OCI-LY7 (cell line): ENCODE data around the gene MARCHF9. TPM values are rescaled to one million over a fixed set of nuclear protein-coding genes. Genes with fewer than 3 reads are reported as not detected.
A peak's percentile ranks its signal among the peaks of the same experiment; 100 is the strongest.

Experiments used
- BruUV-seq: library from RNA; stranded (reverse); fragments of 400-500 nt; replicated peaks from 2 replicates; lab custom pipeline; 2021; lab: Mats Ljungman, UMichigan
- CTCF ChIA-PET: fragments of 300-600 bp; sonication (Branson Sonifier 250); formaldehyde crosslinking; loops from one replicate; lab custom pipeline; 2022; ENCODE audit warnings: antibody characterized with exemption; ENCODE audit not compliant: unreplicated experiment; lab: Charles Lee
- POLR2A ChIA-PET: fragments of 300-600 bp; sonication (Branson Sonifier 250); formaldehyde crosslinking; loops from one replicate; lab custom pipeline; 2022; ENCODE audit warnings: antibody characterized with exemption; lab: Charles Lee
- DNase-seq: peaks from one replicate; pipeline ENCODE4 v3.0.0-alpha.2; 2015; ENCODE audit warnings: low spot score
- H2AFZ ChIP-seq: fragments of 200-600 bp; sonication (generic), shearing (Covaris generic); 2 replicates; pipeline ENCODE4 v1.6.1; 2014; ENCODE audit warnings: mild to moderate bottlenecking, antibody characterized with exemption, low read length, moderate library complexity
- H3K27ac ChIP-seq: fragments of 200-600 bp; sonication (generic); 2 replicates; pipeline ENCODE4 v1.5.1; 2014; ENCODE audit warnings: mixed run types, low read depth, mild to moderate bottlenecking, moderate library complexity, low read length, inconsistent platforms; ENCODE audit not compliant: poor library complexity, severe bottlenecking
- H3K36me3 ChIP-seq: fragments of 200-600 bp; sonication (generic); 2 replicates; pipeline ENCODE4 v1.6.1; 2014; ENCODE audit warnings: mild to moderate bottlenecking, antibody characterized with exemption, low read length, moderate library complexity, mixed read lengths; ENCODE audit not compliant: insufficient read depth
- H3K4me1 ChIP-seq: fragments of 200-600 bp; sonication (generic); 2 replicates; pipeline ENCODE4 v1.5.1; 2014; ENCODE audit warnings: mild to moderate bottlenecking, low read length; ENCODE audit not compliant: insufficient read depth, poor library complexity, severe bottlenecking
- H3K4me2 ChIP-seq: fragments of 200-600 bp; sonication (generic); 2 replicates; pipeline ENCODE4 v1.6.1; 2014; ENCODE audit warnings: mild to moderate bottlenecking, low read length
- H3K4me3 ChIP-seq: fragments of 200-600 bp; sonication (generic); 2 replicates; pipeline ENCODE4 v1.5.1; 2014; ENCODE audit warnings: mild to moderate bottlenecking, low read depth, low read length; ENCODE audit not compliant: poor library complexity, severe bottlenecking
- H3K79me2 ChIP-seq: fragments of 200-600 bp; sonication (generic); 2 replicates; pipeline ENCODE4 v1.6.1; 2016; ENCODE audit warnings: low read depth, mild to moderate bottlenecking, low read length, moderate library complexity, mixed read lengths; ENCODE audit not compliant: insufficient read depth
- H3K9me2 ChIP-seq: fragments of 200-600 bp; sonication (generic); 2 replicates; pipeline ENCODE4 v1.6.1; 2016; ENCODE audit warnings: mild to moderate bottlenecking, low read length, mixed read lengths; ENCODE audit not compliant: insufficient read depth
- H3K9me3 ChIP-seq: fragments of 200-600 bp; sonication (generic); 2 replicates; pipeline ENCODE4 v1.6.1; 2014; ENCODE audit warnings: mild to moderate bottlenecking, mixed run types, low read length, mixed read lengths
- H4K20me1 ChIP-seq: fragments of 200-600 bp; sonication (generic); 2 replicates; pipeline ENCODE4 v1.6.1; 2014; ENCODE audit warnings: mild to moderate bottlenecking, antibody characterized with exemption, low read length, moderate library complexity, mixed read lengths; ENCODE audit not compliant: insufficient read depth
- CTCF ChIP-seq: fragments of 200-600 bp; sonication (generic); conservative IDR thresholded peaks from 2 replicates; pipeline ENCODE4 v1.5.1; 2014; ENCODE audit warnings: mild to moderate bottlenecking, antibody characterized with exemption, low read length, moderate library complexity, mixed read lengths
- EZH2phosphoT487 ChIP-seq: fragments of 200-600 bp; sonication (generic); IDR thresholded peaks from 2 replicates; pipeline ENCODE4 v1.6.1; 2018; ENCODE audit warnings: low read depth, borderline replicate concordance, mild to moderate bottlenecking, mixed run types, antibody characterized with exemption, low read length, moderate library complexity, mixed read lengths
- intact Hi-C: fragments of 100-400 bp; cut with micrococcal nuclease; formaldehyde crosslinking; loops from one replicate; pipeline ENCODE4 v1.10.0; 2022; ENCODE audit not compliant: unreplicated experiment
- total RNA-seq, 2 experiments: library from RNA; depleted of rRNA in 1 of 2; stranded (reverse); fragments of >200 nt in 1 of 2; shearing (Covaris generic) in 1 of 2; gene quantifications; 2 replicates each; pipeline ENCODE4 v1.2.3, GENCODE V29; 2014 to 2022

The MARCHF9 gene
- total RNA-seq, 2 experiments from 2014 or later = 29.3 to 46.2 TPM

GRCh38 chr12:57782243-57782607 lies 27.3 kb downstream of the MARCHF9 start:
- no TSS peak for BruUV-seq
- POLR2A ChIA-PET = interaction anchor here (1.3 to 1.5 kb wide), 2 partner anchors 10 to 127 kb away, joined by 3 to 4 read pairs; partner anchors contain the start of genes EEF1AKMT3 and METTL1
- peak overlapping the region; percentile 95 for H3K4me3 ChIP-seq

GRCh38 chr12:57782608-57783465 lies 27.9 kb downstream of the MARCHF9 start, which contains the start of gene TSFM:
Gene TSFM, plus strand, starts transcription at chr12:57782787. Its CDS starts 15 bp downstream, at chr12:57782802.
- no TSS peak for BruUV-seq
- POLR2A ChIA-PET = interaction anchor here (0.6 to 1.5 kb wide), 6 partner anchors 10 to 126 kb away, joined by 3 to 4 read pairs (median 3); partner anchors contain the start of genes EEF1AKMT3 and METTL1
- Histone ChIP-seq H2AFZ (peak within 1 kb of the TSS; percentile 74), H3K4me3 (peak within 1 kb of the TSS; percentile 95), H3K27ac (peak within 1 kb of the TSS; percentile 18), H3K36me3 (peaks cover 36% of the 10 kb centered on the region), H3K9me3 (no peaks in the 10 kb centered on the region), H3K4me2 (peak within 1 kb of the TSS; percentile 92), H3K4me1 (peaks cover 20% of the 10 kb centered on the region), H4K20me1 (no peaks in the 10 kb centered on the region), H3K9me2 (no peaks in the 10 kb centered on the region), H3K79me2 (peaks cover 25% of the 10 kb centered on the region)
- intact Hi-C loops = loop anchor here (5.0 kb wide), 1 partner anchor 124 kb away; no protein-coding TSS in a partner anchor
- CTCF ChIA-PET = interaction anchor here (0.8 kb wide), 1 partner anchor 12 kb away, joined by 4 read pairs; no protein-coding TSS in a partner anchor
- DNase-seq = peak; percentile 97
- TF ChIP-seq EZH2phosphoT487 (no peak), CTCF (peak; percentile 94)

More at GRCh38 chr12:57782243-57782607, 27.3 kb downstream of the MARCHF9 start:
- Histone ChIP-seq H3K9me2 (no peaks in the 10 kb centered on the region), H2AFZ (peak overlapping the region; percentile 74; the same call in 1 of the 2 replicates), H3K79me2 (peaks cover 25% of the 10 kb centered on the region), H3K4me2 (0 out of 2 replicates have a peak overlapping the region, but pooled peaks have one; percentile 12), H3K27ac (no peak overlapping the region), H4K20me1 (no peaks in the 10 kb centered on the region), H3K36me3 (peaks cover 30% of the 10 kb centered on the region), H3K9me3 (no peaks in the 10 kb centered on the region), H3K4me1 (peaks cover 20% of the 10 kb centered on the region)
- intact Hi-C loops = loop anchor here (5.0 kb wide), 1 partner anchor 125 kb away; no protein-coding TSS in a partner anchor
- TF ChIP-seq CTCF (no peak), EZH2phosphoT487 (no peak)
- no peak for DNase-seq
- CTCF ChIA-PET = no interaction called here
